Embryonic facial prominence (tissue), 1 donor: ENCODE measurements around the gene IGFN1.
A peak's percentile ranks its signal among the peaks of the same experiment; 100 is the strongest.

Experiments
- DNase-seq: peaks from one replicate; pipeline ENCODE4 v3.0.0-alpha.2; 2016; ENCODE audit errors: extremely low spot score

The IGFN1 gene

DNA sequence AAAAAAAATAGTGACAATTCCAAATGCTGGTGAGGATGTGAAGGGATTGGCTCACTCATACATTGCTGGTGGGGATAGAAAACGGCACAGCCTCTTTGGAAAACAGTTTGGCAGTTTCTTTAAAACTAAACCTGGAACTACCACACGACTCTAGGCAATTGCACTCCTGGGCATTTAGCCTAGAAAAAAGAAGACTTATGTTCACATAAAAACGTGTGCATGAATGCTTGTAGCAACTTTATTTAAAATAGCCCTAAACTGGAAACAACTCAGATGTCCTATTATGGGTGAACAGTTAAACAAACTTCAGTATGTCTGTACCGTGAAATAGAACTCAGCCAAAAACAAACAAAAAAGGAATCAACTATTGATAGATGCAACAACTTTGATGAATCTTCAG is 26.9 kb upstream of the IGFN1 start:
- DNase-seq: no peak

GRCh38 chr1:201164645-201165044 is 26.0 kb upstream of the IGFN1 start:
- DNase-seq: no peak

DNA sequence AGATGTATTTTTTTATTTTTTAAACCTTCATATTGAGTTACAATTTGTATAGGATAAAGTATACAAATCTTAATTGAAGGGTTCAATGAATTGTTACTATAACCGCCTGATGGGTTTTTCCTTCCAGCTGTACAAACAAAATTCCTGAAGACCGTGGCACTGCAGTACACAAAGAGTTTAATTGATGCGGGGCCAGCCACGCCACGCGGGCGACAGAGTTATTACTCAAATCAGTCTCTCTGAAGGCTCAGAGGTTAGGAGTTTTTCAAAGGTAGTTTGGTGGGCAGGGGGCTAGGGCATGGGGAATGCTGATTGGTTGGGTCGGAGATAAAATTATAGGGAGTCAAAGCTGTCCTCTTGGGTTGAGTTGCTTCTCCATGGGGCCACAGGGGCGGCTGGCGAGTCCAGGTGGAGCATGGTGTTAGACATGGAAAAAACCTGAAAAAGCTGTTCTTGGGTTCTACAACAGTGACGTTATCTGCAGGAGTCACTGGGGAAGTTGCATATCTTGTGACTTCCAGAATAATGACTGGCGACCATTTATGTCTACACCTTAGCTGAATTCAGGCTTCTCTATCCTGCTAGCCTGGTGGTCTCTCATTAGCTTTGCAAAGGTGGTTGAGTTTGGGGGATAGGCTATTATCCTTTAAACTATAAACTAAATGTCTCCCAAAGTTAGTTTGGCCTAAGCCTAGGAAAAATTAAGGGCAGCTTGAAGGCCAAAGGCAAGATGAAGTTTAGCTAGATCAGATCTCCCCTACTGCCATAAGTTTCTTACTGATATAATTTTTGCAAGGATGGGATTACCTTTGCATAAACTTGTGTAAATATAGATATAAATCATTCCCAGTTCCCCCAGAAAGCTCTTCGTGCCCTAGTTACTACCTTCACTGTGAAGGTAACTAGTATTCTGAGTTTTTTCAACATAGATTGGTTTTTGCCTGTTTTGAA is 23.3 kb upstream of the IGFN1 start:
- no peak for DNase-seq

GRCh38 chr1:201169203-201169602 is 21.4 kb upstream of the IGFN1 start:
- DNase-seq: no peak

DNA sequence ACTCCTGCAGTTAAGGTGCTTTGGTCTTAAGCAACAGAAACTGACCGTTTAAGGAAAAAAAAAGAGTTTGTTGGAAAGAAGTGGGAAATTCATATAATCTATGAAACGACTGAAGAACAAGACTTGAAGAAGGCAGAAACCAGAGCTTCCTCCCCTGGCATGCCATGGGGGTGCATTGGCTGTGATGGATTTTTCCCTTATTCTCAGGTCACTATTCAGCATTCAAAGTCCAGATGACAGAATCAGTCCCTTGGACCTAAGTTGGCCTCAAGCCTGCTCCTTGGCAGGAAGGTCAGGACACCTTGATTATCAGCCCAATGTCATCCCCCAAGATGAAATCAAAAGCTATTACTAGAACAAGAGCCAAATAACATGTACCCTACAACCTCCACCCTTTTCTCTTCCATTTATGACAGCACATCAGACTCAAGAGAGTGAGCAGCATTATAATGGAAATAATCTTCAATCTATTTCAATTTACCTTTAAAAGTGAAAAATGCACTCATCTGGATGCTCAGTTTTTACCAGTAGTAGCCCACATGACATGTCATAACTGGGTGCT is 20.6 kb upstream of the IGFN1 start:
- DNase-seq: no peak

DNA sequence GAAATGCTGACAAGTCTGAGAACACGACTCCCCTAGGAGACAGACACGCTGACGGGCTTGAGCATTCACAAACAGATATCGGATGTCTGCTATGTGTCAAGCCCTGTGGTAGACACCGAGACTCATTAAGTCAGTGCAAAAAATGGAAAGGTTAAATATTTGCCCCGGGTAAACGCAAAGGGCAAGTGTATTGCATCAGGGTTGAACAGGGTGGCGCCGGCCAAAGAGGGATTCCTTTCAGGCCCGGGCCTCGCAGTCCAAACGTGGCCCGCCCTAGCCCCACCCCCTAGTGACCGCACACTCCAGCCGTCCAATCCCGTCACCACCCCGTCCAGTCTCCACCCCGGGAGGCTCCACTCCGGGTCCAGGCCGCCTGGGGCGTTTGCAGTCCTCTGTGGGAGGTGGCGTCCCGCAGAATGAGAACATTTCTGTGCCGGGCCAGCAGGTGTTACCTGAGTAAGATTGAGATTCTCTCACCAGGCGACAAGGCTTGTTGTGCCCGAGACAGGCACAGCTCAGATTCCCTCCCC is 20.0 kb upstream of the IGFN1 start:
- peak; percentile 45 for DNase-seq

DNA sequence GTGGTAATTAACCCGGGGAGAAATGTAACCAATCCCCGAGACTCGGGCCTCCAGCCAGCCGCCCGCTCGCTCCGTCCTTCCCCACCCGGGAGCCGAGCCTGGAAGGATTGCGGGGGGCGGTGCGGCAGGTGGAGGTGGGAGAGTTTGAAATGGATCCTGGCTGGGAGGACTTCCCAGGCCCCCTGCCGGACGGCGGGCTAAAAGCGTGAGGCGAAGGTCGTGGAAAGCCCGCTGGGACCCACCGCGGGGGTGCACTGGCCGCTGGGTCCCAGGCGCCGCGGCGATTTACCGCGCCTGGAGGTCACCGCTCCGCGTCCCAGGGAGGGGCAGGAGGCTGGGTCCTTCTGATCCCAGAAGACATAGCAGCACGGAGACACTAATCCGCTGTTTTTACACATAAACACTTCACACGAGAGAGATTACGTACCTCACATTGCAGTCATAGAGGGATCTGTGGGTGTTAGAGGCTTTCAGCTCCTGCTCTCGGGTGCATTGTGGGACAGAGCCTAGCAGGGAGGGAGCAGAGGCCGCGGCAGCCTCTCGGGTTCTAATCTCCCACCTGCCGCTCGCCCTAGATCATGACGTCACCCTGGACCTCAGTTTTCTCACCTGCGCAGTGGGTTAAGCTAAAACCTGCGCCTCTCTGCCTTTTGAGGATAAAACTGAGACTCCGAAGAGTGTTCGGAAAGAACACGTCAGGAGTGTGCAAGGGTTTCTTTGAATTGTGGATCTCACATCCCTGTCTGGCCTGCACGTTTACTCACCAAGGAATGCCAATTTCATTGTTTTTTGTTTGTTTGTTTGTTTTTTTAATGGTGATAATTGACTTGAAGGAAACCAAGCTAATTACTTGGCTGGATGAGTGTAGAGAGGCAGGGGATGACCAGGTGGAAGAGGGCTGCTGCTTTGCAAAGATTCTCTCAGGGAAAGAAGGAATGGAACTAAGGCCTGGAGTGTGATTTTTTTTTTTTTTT is 19.3 kb upstream of the IGFN1 start:
- DNase-seq: peak; percentile 57

GRCh38 chr1:201172326-201172725 is 18.3 kb upstream of the IGFN1 start:
- DNase-seq: no peak

GRCh38 chr1:201172999-201173610 is 17.5 kb upstream of the IGFN1 start:
- DNase-seq: no peak

GRCh38 chr1:201173736-201174135 is 16.9 kb upstream of the IGFN1 start:
- no peak for DNase-seq

DNA sequence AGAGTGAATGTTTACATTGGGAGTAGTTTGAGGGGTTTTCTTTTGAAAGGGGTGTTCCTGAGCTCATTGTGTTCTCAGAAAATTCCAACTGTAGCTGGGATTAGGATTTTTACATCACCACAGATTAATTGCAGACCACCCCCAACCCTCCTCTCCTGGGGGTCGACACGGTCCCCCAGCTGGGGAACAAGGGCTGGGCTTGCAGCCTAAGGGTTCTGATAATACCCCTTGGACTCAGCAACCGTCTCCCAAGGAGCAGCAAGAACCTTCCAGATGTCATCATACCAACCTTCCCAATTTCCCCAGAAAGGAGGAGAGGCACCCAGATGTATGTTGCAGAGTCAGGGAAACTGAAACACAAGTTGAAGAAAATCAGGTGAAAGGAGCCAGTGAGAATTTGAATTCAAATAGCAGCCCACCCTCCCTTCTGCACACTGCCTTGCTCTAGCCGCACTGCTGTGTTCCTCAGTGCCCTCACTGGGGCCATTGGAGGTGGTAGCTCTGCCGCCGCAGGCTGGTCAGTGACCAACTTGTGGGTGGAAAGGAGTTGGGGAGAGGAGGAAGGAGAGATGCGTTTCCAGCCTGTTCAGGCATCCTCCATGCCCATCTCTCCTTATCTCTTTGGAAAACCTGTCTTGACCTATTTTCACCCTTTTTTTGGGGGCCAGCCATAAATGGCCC is 14.7 kb upstream of the IGFN1 start:
- DNase-seq: no peak

DNA sequence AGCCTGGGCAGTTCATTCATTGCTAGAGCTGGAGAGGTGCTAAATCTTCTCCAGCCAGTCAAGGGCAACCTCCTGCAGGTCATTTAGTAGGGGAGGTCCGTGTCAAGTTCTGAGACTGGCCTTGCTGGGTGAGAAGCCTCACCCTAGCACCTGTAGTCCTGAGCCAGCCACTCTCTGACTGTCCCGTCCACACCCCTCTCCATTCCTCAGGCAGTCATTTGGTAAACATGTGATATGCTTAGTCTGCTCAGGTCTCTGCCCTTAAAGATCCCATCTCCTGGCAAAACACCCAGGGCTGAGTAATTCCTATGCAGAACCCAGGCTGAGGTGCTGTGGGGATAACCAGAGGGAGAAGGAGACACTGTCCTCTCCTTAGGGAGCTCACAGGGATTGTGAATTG is 13.7 kb upstream of the IGFN1 start:
- DNase-seq: no peak

DNA sequence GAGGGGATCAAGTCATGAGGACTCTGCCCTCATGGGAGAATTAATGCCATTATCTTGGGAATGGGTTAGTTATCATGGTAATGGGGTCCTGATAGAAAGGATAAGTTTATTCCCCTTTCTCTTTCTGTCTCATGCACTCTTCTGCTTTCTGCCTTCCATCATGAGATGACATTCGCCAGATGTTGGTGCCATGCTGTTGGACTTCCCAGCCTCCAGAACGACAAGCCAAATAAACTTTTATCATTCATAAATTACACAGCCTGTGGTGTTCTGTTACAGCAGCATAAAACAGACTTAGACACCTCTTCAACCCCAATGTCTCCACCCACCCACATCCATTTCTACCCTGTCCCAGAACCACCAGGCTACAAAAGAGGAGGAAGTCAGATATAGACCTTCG is 11.9 kb upstream of the IGFN1 start:
- DNase-seq: no peak

DNA sequence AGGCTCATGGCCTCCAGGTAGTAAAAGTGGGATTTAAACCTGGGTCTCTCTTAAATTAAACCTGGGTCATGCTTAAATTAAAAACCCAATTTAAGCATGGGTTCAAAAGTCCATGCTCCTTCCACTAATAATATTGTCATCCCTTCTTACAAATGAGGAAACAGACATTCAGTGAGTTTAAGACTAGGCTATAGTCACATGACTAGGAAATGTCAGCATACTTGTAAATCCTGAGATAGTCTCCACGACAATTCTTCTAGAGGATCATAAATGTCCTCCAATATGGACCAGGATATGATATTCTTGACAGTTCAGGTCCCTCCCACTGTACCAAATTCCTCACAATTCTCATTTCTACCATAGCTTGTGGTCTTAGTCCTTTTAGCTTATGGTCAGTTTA is 10.5 kb upstream of the IGFN1 start:
- no peak for DNase-seq

GRCh38 chr1:201180901-201181300 is 9.7 kb upstream of the IGFN1 start:
- no peak for DNase-seq

DNA sequence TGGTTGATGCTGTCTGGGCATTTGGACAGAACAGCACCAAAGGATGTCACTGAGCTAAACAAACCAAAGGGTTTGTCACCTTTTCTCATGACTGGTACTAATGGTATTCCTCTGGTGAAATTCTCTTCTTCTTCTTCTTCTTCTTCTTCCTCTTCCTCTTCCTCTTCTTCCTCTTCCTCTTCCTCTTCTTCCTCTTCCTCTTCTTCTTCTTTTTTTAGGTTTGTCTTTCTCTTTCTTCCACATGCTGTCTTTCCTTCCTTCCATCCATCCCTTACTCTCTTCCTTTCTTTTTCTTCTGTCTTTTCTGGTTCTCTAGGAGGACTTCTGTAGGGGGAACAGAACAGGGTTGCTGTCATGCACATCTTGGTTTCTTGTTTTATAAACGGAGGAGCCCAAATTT is 9.3 kb upstream of the IGFN1 start:
- DNase-seq: no peak

GRCh38 chr1:201181726-201182125 is 8.9 kb upstream of the IGFN1 start:
- DNase-seq: no peak

DNA sequence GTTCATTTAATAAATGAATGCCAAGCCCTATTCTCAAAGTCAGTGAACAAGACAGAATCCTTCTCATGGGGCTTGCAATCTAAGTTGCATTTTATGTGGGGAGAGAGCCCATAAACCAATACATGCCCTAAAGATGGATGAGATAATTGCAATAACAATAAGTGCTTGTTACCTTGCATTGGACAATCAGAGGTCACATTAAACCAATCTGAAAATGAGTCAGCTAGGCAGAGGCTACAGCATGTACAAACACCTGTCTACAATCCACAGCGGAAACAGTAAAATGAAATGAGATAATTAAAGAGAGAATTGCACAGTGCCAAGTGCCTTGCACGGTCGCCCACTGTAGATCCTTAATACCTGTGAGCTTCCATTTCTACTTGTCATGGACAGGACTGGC is 7.4 kb upstream of the IGFN1 start:
- no peak for DNase-seq

GRCh38 chr1:201183753-201184152 is 6.9 kb upstream of the IGFN1 start:
- no peak for DNase-seq

DNA sequence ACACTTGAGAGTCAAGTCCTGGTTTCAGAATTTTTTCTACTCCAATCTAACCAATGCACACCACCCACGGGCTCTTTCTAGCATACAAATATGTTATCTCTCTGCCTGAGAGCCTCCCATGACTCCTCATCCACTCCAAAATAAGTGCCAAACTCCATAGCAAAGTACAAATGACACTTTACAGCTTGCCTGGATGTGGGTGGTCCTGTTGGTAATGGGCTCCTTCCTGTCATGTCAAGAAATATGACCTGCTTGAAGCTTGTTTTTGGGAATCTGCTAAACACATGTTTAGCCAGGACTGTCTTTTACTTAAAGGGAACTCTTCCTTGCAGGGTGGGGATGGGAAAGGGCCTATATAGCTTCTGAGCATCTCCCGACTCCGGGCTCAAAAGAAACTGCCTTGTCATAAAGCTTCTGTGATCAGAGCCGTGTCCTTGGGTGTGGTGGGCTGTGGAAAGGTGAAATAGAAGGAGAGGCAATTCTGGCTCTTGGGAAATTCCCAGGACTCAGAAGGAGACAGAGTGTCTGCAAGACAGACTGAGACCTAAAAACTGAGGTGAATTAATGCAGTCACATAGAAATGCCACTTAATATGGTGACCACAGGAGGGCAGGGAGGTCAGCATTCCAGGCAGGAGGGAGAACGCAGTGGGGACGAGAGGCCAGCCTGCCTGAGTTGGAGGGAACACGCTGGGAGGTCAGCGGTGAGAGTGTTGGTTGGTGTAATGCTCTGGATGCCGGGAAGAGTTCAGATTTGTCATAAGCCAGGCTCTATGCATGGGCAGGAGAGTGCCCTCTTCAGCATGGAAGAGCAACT is 6.1 kb upstream of the IGFN1 start:
- DNase-seq: peak; percentile 29
